Transverse colon (tissue), 4 donors: ENCODE data around the gene MACC1.

ENCODE experiments used
- CTCF ChIP-seq, 5 experiments: fragments of 200-600 bp in 3 of 5; fragments of 450-650 bp in 2 of 5; sonication (generic) in 3 of 5; IDR thresholded peaks; 1 replicate in 2 of 5; 2 replicates in 3 of 5; pipeline ENCODE4 v1.5.1; 2016 to 2017; ENCODE audit warnings: antibody characterized with exemption in 5 of 5, inconsistent platforms in 3 of 5, mild to moderate bottlenecking in 2 of 5, moderate library complexity in 1 of 5
- EP300 ChIP-seq: sonication (generic); formaldehyde crosslinking; IDR thresholded peaks from one replicate; pipeline ENCODE4 v1.6.1; 2017; ENCODE audit warnings: antibody characterized with exemption, low read depth
- POLR2A ChIP-seq: fragments of 450-650 bp; IDR thresholded peaks from one replicate; pipeline ENCODE4 v1.6.1; 2016; ENCODE audit warnings: antibody characterized with exemption, mild to moderate bottlenecking, moderate library complexity
- POLR2AphosphoS5 ChIP-seq, 3 donors: sonication (generic); formaldehyde crosslinking; IDR thresholded peaks; one replicate each; pipeline ENCODE4 v1.6.1; 2016; ENCODE audit warnings: antibody characterized with exemption in 3 of 3

GRCh38 chr7:20200361-20200760 lies 16.8 kb downstream of the MACC1 start:
- TF ChIP-seq CTCF (IDR thresholded peaks at IDR 0.05): no peak
- no peak for TF ChIP-seq POLR2AphosphoS5 (IDR thresholded peaks at IDR 0.05)
- no peak for TF ChIP-seq POLR2A
- TF ChIP-seq EP300: no peak
